ENCODE data around the gene RPL10. TPM values are rescaled to one million over a fixed set of nuclear protein-coding genes. Genes with fewer than 3 reads are reported as not detected.

Gene RPL10
- total RNA-seq, 1 experiment from 2014 or later: 2,110 TPM

DNA sequence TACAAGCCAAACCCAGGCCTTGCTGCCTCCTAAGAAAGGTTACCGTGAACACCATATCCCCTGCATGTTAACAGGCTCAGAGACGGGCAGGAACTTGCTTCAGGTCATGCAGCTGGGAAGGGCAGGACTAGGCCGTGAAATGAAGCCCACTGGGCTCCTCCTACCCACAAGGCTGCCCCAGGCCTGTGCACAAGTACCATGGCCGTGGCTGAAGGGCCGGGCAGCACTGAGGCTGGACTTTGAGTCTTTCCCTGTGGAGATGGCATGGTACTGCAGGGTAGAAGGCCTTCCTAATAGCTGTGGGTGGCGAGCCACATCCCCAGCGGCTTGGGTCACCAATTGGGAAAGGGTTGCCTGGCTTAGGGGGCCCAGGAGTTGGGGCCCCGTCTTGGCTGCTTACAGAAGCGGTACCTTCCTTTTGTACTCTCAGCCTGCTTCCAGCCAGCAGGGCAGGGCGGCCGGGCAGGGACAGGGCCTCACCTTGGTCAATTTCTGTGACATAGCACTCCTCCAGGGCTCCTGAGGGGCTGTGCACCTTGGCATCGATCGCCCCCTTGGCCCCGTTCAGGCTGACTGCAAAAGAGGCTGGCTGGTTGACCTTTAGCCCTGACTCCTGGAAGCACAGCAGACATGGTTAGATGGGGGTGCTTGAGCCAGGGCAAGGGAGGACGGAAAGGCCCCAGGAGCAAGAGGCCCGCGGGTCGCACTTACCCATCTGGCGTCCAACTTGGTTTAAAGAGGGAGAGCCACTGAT lies 47.6 kb upstream of the RPL10 start:
- no peaks in the 10 kb centered on the region for H3K79me1 ChIP-seq (ENCODE audit: insufficient read depth, low read depth, low read length, poor library complexity, severe bottlenecking)
- no peak overlapping the region for H3K4me2 ChIP-seq (ENCODE audit: insufficient read depth, insufficient read length, low read length)
- no peak overlapping the region for H2BK12ac ChIP-seq (ENCODE audit: insufficient read length, low read depth, low read length)
- peaks cover 26% of the 10 kb centered on the region for H3K9me3 ChIP-seq (ENCODE audit: control insufficient read depth, low read depth, low read length)
- no peak overlapping the region for H4K8ac ChIP-seq (replicated peaks; ENCODE audit: insufficient read length, low read depth, low read length)
- Mint-ChIP-seq H3K4me3 (no peak overlapping the region), H3K27me3 (ENCODE audit: low read depth) (peaks cover 4% of the 10 kb centered on the region), H3K27ac (no peak overlapping the region), H3K36me3 (ENCODE audit: insufficient read depth in 1 of 3, low read depth in 3 of 3) (peaks cover 25 to 69% (median 54%) of the 10 kb centered on the region in 3 experiments), H3K9me3 (peaks cover 42 to 51% of the 10 kb centered on the region in 2 experiments), H3K4me1 (peaks cover 0 to 5% of the 10 kb centered on the region in 2 experiments; a peak in 2 of 4 replicates)
- H3K4me1 ChIP-seq (ENCODE audit: insufficient read depth, low read length): no peaks in the 10 kb centered on the region
- no peak overlapping the region for H3K23ac ChIP-seq (ENCODE audit: insufficient read length, low read depth, low read length)
- TF ChIP-seq, protein P1, sequence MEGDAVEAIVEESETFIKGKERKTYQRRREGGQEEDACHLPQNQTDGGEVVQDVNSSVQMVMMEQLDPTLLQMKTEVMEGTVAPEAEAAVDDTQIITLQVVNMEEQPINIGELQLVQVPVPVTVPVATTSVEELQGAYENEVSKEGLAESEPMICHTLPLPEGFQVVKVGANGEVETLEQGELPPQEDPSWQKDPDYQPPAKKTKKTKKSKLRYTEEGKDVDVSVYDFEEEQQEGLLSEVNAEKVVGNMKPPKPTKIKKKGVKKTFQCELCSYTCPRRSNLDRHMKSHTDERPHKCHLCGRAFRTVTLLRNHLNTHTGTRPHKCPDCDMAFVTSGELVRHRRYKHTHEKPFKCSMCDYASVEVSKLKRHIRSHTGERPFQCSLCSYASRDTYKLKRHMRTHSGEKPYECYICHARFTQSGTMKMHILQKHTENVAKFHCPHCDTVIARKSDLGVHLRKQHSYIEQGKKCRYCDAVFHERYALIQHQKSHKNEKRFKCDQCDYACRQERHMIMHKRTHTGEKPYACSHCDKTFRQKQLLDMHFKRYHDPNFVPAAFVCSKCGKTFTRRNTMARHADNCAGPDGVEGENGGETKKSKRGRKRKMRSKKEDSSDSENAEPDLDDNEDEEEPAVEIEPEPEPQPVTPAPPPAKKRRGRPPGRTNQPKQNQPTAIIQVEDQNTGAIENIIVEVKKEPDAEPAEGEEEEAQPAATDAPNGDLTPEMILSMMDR (conservative IDR thresholded peaks at IDR 0.05): no peak
- H3K23me2 ChIP-seq (ENCODE audit: insufficient read length, low read depth, low read length, poor library complexity, severe bottlenecking): no peaks in the 10 kb centered on the region
- H2BK5ac ChIP-seq (ENCODE audit: insufficient read length, low read length): no peak overlapping the region
- no peak overlapping the region for H2BK120ac ChIP-seq (ENCODE audit: low read depth, low read length, poor library complexity, severe bottlenecking)
- H2AFZ ChIP-seq (ENCODE audit: low read length): no peak overlapping the region
- H3K14ac ChIP-seq (ENCODE audit: insufficient read depth, low read length): no peak overlapping the region
- no peak overlapping the region for H3K9ac ChIP-seq (ENCODE audit: extremely low read depth, insufficient read length, low read length)
- no peaks in the 10 kb centered on the region for H3K27me3 ChIP-seq (ENCODE audit: insufficient read depth, low read length)
- no peak overlapping the region for H2BK15ac ChIP-seq (ENCODE audit: low read depth, low read length)
- peaks cover 4% of the 10 kb centered on the region for H4K20me1 ChIP-seq (ENCODE audit: control insufficient read depth, insufficient read depth, insufficient read length)
- no CpG with 5 or more reads among the region's 19 CpGs for WGBS (ENCODE audit: extremely low coverage, insufficient read length, low lambda C conversion rate)
- no peaks in the 10 kb centered on the region for H3K79me2 ChIP-seq (ENCODE audit: insufficient read depth, low read length)
- no peak for DNase-seq
- no peak overlapping the region for H2BK20ac ChIP-seq (ENCODE audit: low read depth, low read length, poor library complexity, severe bottlenecking)
- no peak overlapping the region for H2AK5ac ChIP-seq (ENCODE audit: insufficient read length, low read length)
- no peak overlapping the region for H3K18ac ChIP-seq (ENCODE audit: insufficient read length, low read depth, low read length)
- no peak overlapping the region for H4K5ac ChIP-seq (ENCODE audit: insufficient read length, low read depth, low read length)
- H3K56ac ChIP-seq (ENCODE audit: insufficient read length, low read depth, low read length): no peak overlapping the region
- no peak overlapping the region for H3T11ph ChIP-seq (ENCODE audit: low read length)
- H3K4ac ChIP-seq (ENCODE audit: low read depth, low read length): no peak overlapping the region
- no peak overlapping the region for H3K27ac ChIP-seq (ENCODE audit: insufficient read length, low read depth, low read length)
- H4K91ac ChIP-seq (ENCODE audit: insufficient read length, low read depth, low read length): no peak overlapping the region
